CD4-positive, alpha-beta T cell treated with Interleukin-10 for 1 hour (primary cell): Measurements from ENCODE around the gene SMG6.

ENCODE experiments used
- DNase-seq: peaks from one replicate; pipeline ENCODE4 v3.0.0-alpha.2; 2020

The SMG6 gene

DNA sequence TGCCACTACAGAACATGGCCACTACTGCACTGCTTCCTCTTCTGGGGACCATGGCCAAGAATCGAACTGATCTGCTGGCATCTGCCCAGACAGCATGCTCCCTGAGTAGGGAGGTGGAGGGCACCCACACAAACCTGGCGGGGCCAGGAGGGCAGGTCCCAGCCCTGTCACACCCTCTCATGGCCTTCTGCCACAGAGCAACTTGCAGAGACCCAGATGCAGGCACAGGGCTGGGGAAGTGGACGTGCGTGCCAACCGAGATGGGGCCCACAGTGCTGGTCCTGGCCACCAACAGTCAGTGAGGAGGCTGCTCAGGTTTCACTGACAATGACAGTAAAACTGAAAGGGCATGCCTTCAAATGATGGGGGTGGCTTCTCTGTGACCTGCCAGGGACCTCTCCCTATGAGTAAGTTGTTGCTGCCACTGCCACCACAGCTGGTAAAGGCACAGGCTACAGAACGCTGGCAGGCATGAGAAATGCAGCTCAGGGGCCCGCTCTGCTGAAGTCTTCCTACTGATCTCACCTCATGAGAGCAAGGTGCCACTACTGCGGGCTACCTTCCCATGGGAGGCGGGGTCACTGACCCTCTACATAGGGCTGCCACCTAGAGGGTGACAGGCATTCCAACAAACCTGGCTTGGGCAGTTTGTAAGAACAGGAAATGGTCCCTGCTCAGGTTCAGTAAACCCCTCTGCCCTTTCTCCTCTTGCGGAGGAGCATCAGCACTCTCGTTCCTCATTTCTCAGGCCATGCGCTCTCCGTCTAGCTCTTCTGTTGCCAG, 233.2 kb downstream of the SMG6 start:
- no peak for DNase-seq

DNA sequence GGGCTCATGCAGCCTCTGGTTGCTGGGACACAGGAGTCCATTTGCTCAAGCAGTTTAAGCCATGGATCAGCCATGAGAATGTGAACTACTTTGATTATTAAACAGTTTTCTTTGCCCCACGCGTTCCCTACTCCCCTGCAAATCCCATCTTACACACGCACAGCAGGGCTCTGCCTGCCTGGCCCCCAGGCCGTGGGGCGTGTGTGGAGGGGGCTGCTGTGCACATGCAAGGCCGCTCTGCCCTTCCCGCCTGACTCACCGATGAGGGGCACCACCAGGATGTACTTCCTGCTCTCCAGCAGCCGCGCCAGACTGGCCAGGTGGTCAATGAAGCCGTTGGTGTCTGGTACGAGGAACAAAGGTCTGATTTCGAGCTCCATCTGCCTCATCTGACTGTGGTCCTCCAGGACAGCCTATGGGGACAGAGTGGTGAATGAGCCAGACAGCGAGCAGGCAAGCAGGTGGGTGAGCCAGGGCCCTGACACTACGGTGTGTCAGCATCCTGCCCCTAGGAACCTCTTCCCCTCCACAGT, 235.0 kb downstream of the SMG6 start:
- no peak for DNase-seq

GRCh38 chr17:2068031-2068518, 235.5 kb downstream of the SMG6 start:
- DNase-seq: no peak

DNA sequence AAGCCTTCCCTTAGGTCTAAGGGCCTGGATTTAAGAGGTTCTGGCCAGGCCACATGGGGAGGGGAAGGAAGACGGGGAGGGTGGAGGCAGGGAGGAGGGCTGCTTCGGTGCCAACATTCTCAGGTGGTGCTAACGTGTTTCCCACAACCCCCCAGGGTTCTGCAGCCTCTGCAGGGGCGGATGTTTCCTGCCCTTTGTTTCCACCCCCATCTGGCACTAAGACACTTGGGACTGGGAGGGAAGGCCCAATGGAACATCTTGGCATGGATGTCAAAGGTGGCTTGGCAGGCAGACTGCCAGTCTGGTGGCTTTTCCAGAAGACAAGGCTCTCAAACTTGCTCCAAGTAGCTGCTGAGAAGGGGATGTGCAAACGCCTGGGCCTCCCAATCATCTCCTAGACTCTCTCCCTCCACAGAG, 236.0 kb downstream of the SMG6 start:
- no peak for DNase-seq

GRCh38 chr17:2067048-2067561, 236.5 kb downstream of the SMG6 start:
- no peak for DNase-seq

DNA sequence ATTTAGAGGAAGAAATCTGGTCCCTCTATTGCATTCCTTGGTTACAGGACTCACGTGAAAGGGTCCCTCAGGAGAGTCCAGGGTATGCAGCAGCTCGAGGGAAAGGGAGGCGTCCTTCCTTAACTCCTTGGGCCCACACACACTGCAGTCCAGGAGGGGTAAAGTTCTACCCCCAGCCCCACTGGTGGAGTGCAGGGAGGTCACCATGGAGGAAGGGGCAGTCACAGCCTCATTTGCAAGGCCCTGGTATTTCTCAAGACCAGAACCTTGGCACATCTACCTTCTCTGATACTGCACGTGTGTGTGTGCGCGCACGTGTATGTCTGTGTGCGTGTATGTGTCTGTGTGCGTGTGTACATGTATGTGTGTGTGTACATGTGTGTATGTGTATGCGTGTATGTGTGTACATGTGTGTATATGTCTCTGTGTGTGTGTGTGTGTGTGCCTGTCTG, 237.6 kb downstream of the SMG6 start:
- DNase-seq: no peak

DNA sequence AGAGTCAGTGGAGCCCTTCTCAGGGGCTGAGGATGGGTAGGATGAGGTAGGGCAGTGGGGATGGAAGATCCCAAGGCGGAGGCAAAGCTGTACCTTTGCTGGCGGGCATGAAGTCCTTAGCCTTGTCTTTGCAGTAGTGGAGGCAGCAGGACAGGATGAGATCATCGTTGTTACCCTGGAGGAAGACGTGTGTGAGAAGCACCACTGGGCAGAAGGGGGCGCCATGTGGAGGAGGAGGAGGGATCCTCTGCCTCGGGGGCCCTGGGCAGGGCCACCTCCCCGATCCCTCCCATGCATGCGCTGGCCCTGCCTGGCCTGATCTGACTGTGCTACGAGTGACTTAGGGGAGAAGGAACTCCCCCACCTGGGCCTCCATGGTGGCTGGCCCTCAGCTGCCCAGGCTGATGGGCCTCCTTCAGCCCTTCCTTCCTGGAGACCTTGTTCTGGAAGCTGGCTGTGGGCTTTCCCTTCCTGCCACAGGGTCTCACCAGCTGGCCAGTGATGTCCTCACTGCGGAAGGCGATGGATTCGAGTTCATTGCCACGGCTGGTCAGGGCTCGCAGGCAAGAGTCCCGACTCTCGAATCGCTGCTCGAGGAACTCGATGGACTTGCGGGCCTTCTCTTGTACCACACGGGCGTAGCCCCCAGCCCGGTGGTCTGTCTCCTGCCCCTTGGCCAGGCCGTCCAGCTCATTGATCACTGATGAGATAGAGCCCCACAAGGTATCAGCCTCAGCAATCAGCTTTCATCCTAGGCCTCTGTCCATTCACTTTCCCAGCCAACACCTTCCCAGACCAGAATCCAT, 238.4 kb downstream of the SMG6 start:
- DNase-seq: peak; percentile 51

GRCh38 chr17:2064520-2064971, 239.0 kb downstream of the SMG6 start:
- DNase-seq: no peak

DNA sequence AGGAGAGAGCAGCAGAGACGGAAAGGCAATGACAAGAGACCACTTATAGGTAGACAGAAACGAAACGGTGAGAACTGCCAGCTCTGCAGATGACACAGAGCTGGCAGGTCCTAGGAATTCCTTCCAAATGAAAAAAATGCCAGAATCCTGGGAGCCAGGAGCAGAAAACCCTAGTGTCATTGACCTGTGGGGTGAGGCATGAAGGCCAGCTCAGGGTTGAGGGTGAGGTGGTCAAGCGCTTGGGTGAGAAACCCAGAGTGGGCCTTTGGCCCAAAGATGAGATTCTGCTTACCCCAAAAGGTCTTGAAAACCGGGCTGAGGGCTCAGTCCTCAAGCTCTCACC, 239.5 kb downstream of the SMG6 start:
- DNase-seq: no peak

DNA sequence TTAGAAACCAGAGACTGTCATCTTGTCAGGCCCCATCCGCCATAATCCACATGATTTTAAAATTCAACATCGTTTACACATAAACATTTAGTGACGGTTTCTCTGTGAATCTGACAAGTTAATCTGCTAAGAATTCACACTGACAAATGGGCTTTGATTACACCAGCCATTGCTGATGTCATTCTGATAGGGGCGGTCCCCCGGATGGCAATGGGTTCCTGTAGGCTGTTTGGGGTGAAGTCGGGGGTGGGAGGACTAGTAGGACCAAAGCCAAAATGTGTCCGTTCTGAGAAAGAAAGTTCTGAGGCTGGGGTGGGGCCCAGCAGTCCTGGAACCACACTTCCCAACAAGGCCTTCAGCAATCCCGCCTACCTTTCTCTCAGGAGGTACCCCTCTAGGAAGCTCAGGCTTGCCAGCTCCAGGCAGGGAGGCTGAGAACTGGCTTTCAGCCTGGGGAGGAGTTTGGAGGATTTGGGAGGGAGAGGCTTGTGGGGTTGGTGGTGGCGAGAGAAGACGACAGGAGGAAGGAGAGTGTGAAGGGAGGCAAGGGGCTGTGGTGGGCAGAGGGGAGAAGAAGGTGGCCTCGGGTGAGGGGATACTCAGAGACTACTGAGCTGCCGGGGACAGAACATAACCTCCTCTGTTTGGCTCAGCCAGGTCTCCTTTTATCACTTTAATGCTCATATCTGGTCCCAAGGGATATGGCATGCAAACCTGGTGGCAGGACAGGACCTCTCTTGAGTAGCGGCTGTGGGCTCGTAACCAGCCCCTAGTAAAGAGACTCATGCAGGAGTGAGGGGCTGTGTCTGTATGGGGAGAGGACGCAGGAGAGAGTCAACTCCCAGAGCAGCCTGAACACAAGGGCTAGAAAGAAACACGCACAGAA, 240.1 kb downstream of the SMG6 start:
- DNase-seq: no peak

DNA sequence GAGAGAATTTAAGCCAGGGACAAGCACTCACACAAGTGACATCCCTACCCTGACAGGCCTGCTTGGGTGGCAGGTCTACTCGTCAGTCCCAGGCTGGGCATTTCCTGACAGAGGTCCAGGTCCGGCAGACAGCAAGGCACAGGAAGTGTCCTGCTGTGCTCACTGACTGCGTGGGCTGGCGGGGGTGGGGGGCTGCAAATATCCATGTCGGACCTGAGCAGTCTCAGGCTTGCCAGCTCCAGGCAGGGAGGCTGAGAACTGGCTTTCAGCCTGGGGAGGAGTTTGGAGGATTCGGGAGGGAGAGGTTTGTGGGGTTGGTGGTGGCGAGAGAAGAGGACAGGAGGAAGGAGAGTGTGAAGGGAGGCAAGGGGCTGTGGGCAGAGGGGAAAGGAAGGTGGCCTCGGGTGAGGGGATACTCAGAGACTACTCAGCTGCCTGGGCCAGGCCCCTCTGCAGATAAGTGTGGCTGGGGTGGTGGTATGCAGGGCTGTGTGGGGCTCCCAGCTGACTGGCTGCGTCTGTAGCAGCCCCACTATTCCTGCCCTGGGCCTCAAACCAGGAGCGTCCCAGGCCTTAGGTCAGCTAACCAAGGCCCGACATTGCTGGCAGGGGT, 240.9 kb downstream of the SMG6 start:
- no peak for DNase-seq

GRCh38 chr17:2061441-2061958, 242.1 kb downstream of the SMG6 start:
- DNase-seq: no peak

- DNase-seq: no peak
Measured at GRCh38 chr17:2060681-2061440, 242.7 kb downstream of the SMG6 start.

DNA sequence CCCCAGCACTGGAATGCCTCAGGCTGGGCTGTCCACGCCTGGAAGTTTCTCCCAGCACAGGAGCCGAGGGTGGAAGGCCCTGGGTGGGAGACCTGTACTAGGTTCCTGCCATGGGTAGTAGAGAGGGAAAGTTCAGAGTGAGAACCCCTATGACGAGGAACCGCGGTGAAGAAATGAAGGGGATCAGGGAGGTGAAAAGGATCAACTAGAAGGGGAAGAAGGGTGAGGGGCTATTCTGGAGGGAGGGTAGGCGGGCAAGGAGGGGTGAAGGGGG, 243.3 kb downstream of the SMG6 start:
- DNase-seq: no peak

DNA sequence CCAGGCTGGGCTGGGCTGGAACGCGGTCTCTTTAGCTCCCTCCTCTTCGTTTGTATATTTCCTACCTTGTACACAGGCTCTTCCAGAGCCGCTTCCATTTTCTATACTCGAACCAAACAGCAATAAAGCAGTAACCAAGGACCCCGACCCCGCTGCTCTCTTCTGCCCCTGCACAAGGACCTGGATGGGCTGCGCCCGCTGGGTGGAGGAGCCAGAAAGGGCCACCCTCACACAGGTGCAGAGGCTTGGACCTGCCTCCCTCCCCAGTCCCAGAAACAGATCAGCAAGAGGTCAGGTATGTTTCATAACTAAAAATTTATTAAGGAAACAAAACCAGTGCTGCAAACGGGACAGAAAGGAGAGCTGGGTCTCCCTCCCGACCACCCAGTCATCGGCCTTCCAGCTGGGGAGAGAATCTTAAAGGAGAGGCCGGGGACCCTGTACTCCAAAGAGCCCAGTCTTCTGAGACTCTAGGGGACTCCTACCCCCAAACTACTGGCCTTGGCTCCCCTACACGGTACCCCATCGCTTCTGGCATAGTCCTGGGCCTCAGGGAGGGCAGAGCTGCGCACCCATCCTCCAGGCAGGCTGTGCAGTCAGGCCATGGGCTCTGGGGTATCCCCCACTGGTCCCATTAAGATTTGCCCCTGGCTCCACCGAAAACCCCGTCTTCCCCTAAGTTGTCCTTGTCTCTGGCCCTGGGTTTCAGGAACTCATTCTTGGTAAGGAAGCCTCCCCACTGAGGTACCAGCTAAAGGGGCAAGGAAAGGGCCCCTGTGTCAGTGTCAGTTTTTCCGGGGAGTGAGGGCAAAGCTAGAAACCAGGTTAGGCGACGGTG, 243.8 kb downstream of the SMG6 start:
- DNase-seq: no peak

- DNase-seq: peak; percentile 68
Measured at GRCh38 chr17:2058586-2059546, 244.7 kb downstream of the SMG6 start.

GRCh38 chr17:2057760-2058585, 245.6 kb downstream of the SMG6 start:
- no peak for DNase-seq

DNA sequence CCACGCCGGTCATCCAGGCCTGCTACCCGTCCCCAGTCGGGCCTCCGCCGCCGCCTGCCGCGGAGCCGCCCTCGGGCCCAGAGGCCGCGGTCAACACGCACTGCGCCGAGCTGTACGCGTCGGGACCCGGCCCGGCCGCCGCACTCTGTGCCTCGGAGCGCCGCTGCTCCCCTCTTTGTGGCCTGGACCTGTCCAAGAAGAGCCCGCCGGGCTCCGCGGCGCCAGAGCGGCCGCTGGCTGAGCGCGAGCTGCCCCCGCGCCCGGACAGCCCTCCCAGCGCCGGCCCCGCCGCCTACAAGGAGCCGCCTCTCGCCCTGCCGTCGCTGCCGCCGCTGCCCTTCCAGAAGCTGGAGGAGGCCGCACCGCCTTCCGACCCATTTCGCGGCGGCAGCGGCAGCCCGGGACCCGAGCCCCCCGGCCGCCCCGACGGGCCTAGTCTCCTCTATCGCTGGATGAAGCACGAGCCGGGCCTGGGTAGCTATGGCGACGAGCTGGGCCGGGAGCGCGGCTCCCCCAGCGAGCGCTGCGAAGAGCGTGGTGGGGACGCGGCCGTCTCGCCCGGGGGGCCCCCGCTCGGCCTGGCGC, 246.3 kb downstream of the SMG6 start:
- no peak for DNase-seq
